ENCODE data around the gene MYRF.
A peak's percentile ranks its signal among the peaks of the same experiment; 100 is the strongest.

Gene MYRF

GRCh38 chr11:61817471-61818202 is 65.2 kb downstream of the MYRF start:
- DNase-seq (ENCODE audit: low read depth in 2 of 2), result no peak

GRCh38 chr11:61820174-61820573 is 67.7 kb downstream of the MYRF start:
- no peak for DNase-seq (ENCODE audit: low read depth in 2 of 2)

GRCh38 chr11:61826930-61827570 is 74.6 kb downstream of the MYRF start:
- DNase-seq (ENCODE audit: low read depth in 2 of 2), result no peak

- DNase-seq (ENCODE audit: low read depth in 2 of 2), result peak; percentile 89 to 92
Observed at GRCh38 chr11:61827571-61828378, 75.3 kb downstream of the MYRF start, which contains the start of gene FADS2. Gene FADS2, plus strand, starts transcription at chr11:61828300. Its CDS starts 91 bp downstream, at chr11:61828391.

- DNase-seq (ENCODE audit: low read depth in 2 of 2), result no peak
Observed at GRCh38 chr11:61828379-61828628, 75.9 kb downstream of the MYRF start.

- no peak for DNase-seq (ENCODE audit: low read depth in 2 of 2)
Observed at GRCh38 chr11:61828629-61829407, 76.4 kb downstream of the MYRF start.

GRCh38 chr11:61829806-61830205 is 77.4 kb downstream of the MYRF start:
- DNase-seq (ENCODE audit: low read depth in 2 of 2), result no peak

GRCh38 chr11:61830237-61831105 is 78.0 kb downstream of the MYRF start:
- DNase-seq (ENCODE audit: low read depth in 2 of 2), result no peak

GRCh38 chr11:61832207-61832606 is 79.8 kb downstream of the MYRF start:
- DNase-seq (ENCODE audit: low read depth in 2 of 2), result no peak

- DNase-seq (ENCODE audit: low read depth in 2 of 2), result no peak
Observed at GRCh38 chr11:61832754-61833153, 80.3 kb downstream of the MYRF start.

GRCh38 chr11:61833471-61833870 is 81.0 kb downstream of the MYRF start:
- no peak for DNase-seq (ENCODE audit: low read depth in 2 of 2)

GRCh38 chr11:61833926-61834277 is 81.5 kb downstream of the MYRF start:
- no peak for DNase-seq (ENCODE audit: low read depth in 2 of 2)

GRCh38 chr11:61834278-61835048 is 82.0 kb downstream of the MYRF start:
- DNase-seq (ENCODE audit: low read depth in 2 of 2), result no peak

GRCh38 chr11:61836193-61836592 is 83.8 kb downstream of the MYRF start:
- DNase-seq (ENCODE audit: low read depth in 2 of 2), result no peak

GRCh38 chr11:61837411-61838005 is 85.1 kb downstream of the MYRF start:
- no peak for DNase-seq (ENCODE audit: low read depth in 2 of 2)
